CD4-positive, alpha-beta T cell treated with Interleukin-6 at 100 ng/mL for 8 hours (primary cell): ENCODE measurements around the gene ZNF525.
"Not testable (repeated sequence)": the region's sequence is repeated elsewhere in the genome, so short reads cannot be mapped to it uniquely, and the experiment has no call there.

Source experiments
- DNase-seq: peaks from one replicate; pipeline ENCODE4 v3.0.0-alpha.2; 2020; ENCODE audit warnings: mixed read lengths, low spot score

ZNF525 gene

GRCh38 chr19:53365134-53365898, at the start of gene ZNF525:
TSS of gene ZNF525 (plus strand) at chr19:53365705. CDS start at chr19:53372282, 6,577 bp downstream.
- peak; percentile 96 for DNase-seq

DNA sequence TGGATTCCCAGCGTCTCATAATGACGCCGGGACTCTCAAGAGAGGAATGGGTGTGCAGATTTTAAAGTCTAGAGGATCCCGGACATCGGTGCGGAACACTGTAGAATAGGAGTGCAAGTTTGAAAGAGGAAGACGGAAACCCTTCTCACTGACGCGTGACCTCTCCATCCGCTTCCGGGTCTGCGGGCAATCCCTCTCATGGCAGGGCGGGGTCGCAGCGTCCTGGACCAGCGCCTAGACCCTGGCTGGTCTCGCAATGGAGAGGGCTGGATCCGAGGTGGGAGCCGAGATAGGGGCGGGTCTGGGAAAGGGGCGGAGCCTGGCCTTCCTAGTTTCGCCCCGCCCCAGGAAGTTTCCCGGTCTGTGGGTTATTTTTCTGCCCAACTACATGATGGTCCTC, 36.5 kb upstream of the ZNF525 start:
- peak; percentile 2 for DNase-seq

DNA sequence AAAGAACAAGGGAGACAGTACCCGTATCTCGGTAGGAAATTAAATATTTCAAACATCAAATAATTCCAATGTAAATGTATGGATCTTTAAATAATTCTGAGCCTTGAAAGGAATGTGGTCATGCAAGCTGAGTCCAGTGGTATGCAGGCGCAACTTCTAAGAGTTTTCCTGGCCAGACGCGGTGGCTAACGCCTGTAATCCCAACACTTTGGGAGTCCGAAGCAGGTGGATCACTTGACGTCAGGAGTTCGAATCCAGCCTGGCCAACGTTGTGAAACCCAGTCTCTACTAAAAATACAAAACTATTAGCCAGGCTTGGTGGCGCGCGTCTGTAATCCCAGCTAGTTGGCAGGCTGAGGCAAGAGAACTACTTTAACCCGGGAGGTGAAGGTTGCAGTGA, 33.0 kb upstream of the ZNF525 start:
- DNase-seq: no peak

DNA sequence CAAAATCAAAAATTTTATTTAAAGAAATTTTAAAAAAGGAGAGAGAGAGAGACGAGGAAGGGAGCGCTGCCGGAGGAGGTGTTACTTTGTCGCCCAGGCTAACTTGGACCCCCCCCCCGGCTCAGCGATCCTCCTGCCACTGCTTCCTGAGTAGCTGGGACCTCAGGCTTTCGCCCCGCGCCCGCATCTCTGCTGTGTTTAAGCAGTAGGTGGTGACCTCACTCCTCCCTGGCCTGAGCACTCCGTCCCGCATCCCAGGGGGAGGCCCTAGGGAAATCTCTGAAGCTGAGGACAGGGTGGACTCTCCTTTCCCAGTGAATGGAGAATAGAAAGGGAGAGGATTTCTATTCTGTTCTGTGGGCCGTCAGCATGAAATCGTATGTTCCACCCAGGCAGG, 32.4 kb upstream of the ZNF525 start:
- DNase-seq: peak; percentile 15

DNA sequence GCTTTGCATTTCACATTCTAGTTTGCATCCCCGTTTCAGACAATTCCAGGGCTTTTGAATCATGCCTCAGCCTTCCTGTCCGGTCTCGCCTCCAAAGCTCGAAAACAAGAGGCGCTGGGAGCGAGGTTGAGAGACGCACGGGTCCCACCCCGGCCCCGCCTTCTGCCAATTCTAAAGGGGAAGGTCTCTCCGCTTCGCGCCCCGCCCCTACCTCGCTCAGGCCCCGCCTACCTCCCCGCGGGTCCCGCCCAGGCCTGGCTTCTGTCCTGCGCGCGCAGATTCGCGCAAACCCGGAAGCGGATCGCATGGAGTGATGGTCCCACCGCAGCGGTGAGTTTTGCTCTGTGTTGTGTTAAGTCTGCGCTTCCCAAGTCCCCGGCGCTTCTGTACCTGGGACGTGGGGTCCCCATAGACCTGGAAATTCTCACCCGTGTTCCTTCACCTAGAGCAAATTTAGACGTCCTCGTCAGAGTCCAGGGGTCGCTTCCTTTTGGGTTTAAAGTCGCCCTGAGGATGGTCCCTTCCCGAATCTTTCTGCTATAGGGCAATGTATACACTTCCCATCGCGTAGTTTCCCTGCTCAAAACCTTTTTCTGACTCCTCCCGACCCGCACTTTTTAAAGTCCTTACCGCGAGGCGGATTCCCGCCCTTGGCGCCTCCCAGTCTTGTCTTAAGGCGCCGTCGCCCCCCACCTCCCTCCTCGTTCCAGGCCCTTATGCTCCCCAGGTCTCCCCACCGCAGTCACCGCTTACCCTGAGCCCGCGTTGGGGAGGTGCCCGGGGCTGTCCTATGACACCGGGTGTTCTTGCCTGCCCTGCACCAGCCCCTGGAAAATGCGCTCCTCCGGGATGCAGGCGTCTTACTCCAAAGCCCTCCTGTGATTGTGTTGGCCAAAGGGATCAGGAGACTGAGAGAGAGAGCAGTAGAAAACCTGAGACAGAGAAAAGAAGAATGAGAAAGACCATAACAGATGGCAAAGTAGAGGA, 31.7 kb upstream of the ZNF525 start, which contains the start of gene ZNF845:
Gene ZNF845 (plus strand): TSS at position 287 of the 987 bp plus-strand sequence. CDS start 7,559 bp downstream, outside the sequence.
- DNase-seq: peak; percentile 91

- not testable (repeated sequence) for DNase-seq
These were observed 21.1 kb upstream of the ZNF525 start for GRCh38 chr19:53344403-53344802.

DNA sequence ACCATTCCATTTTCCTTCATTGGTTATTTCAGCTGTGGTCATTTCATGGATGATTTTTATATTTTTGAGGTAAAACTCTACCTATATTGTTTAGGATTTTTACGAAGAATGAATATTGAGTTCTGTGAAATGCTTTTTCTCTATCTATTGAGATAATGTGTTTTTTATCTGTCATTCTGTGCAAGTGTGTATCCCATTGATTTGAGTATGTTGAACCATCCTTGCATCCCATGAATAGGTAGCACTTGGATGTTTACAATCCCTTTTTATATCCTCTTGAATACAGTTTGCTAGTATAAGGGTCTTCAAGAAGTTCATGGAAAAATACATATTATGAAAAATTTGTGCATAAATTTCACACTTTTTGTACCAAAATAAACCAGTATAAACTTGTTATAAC, 9.8 kb upstream of the ZNF525 start:
- DNase-seq: no peak

GRCh38 chr19:53357821-53358581, 7.5 kb upstream of the ZNF525 start:
- DNase-seq: no peak

- DNase-seq: not testable (repeated sequence)
These were observed 5.4 kb upstream of the ZNF525 start for GRCh38 chr19:53360056-53360455.

- no peak for DNase-seq
These were observed 491 bp downstream of the ZNF525 start for GRCh38 chr19:53365899-53366493.

DNA sequence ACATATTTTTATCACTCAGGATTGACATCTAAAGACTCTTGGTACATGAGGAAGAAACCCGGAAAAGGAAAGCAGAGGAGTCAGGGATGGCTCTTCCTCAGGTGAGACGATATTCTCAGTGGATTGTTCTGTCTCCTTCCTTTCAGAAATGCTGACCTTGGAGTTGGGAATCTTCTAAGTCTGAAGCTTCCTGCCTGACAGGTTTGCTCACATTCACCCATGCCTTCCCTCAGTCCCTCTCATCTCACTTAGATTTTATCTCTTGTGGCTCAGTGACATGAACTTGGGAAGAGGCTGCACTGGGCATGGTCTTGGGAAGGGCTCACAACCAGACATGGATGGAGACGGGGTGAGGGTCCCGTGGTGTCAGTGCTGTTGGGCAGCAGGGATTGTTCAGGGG, 6.7 kb downstream of the ZNF525 start:
- DNase-seq: no peak

- DNase-seq: no peak
These were observed 8.8 kb downstream of the ZNF525 start for GRCh38 chr19:53374288-53374687.

DNA sequence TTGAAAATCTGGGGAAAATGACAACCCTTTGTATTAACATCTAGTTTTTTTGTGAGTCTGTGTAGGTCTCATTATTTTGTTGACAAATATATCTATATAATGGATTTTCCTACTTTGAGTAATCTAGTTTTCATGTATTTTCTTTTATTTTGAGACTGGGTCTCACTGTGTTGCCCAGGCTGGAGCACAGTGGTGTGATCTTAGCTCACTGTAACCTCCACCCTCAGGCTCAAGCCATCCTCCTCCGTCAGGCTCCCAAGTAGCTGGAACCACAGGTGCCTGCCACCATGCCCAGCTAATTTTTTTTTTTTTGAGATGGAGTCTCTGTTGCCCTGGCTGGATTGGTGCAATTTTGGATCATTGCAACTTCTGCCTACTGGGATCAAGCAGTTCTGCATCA, 9.2 kb downstream of the ZNF525 start:
- no peak for DNase-seq

DNA sequence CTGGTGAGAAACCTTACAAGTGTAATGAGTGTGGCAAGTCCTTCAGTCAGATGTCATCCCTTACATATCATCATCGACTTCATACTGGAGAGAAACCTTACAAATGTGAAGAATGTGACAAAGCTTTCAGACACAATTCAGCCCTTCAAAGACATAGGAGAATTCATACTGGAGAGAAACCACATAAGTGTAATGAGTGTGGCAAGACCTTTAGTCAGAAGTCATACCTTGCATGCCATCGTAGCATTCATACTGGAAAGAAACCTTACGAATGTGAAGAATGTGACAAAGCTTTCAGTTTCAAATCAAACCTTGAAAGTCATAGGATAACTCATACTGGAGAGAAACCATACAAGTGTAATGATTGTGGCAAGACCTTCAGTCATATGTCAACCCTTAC, 15.9 kb downstream of the ZNF525 start:
- DNase-seq: no peak

DNA sequence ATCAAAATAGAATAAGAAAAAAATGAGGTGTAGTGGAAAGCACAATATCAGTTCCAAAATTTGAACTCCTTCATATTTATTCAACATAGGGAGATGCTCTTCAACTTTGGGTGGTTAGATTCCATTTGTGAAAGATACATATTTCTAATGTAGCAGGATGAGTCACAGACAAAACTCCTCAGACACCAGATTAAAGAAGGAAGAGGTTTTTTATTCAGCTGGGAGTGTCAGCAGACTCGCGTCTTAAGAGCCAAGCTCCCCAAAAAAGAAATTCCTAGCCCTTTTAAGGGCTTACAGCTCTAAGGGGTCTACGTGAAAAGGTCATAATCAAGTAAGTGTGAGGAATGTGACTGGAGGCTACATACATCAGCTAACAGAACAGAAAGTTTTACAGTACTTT, 22.7 kb downstream of the ZNF525 start:
- no peak for DNase-seq

GRCh38 chr19:53388904-53389303, 23.4 kb downstream of the ZNF525 start:
- no peak for DNase-seq

DNA sequence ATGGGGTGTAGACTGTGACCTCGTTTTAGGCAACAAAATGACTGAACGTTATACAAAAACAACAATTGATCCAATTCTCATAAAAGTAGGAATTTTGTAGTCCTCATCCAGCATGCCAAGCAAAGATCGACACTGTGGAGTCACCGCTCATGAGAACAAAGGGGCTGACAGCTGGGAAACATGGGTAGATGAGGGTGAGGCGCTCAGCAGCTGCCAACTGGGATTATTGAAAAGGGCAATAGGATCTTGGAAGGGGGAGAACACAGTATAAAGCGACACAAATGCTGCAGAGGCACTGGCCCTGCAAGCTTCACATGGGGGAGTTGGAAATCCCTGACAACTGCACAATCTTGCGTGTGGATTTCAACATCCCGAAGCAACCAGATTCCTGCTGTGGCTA, 24.1 kb downstream of the ZNF525 start:
- no peak for DNase-seq

DNA sequence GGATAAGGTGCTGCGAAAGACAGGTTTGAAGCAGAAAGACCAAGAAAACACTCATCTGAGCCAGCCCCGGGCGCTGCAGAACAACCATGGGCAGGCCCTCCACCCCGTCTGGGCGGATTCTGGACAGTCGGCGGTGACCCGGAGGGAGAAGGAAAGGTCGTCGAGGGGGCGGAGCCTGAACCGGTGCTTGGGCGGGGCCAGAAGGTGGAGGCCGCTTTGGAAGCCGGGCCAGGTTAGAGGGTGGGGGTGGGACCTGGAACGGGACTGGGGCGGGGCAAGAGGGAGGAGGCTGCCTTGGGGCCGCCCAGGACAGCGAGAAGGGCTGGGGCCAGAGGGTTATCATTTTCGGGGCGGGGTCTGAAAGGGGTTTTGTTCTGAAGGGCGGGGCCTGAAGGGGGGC, 24.5 kb downstream of the ZNF525 start:
- DNase-seq: no peak

- DNase-seq: peak; percentile 0
These were observed 29.0 kb downstream of the ZNF525 start for GRCh38 chr19:53394522-53394973.

GRCh38 chr19:53394974-53395839, 29.7 kb downstream of the ZNF525 start, which contains the start of gene ZNF765:
TSS of gene ZNF765 (plus strand) at chr19:53395149. CDS start at chr19:53398016, 2,867 bp downstream.
- DNase-seq: peak; percentile 94
